ENCODE results near the gene PRKRIP1. TPM values are rescaled to one million over a fixed set of nuclear protein-coding genes. Genes with fewer than 3 reads are reported as not detected.
"Not testable (repeated sequence)": the region's sequence is repeated elsewhere in the genome, so short reads cannot be mapped to it uniquely, and the experiment has no call there.

The PRKRIP1 gene
- polyA plus RNA-seq, 4 donors, result 33.3 to 38.4 (median 35.2) TPM

GRCh38 chr7:102474736-102475435 lies 78.7 kb downstream of the PRKRIP1 start:
- DNase-seq (ENCODE audit: low read depth in 4 of 4, low spot score in 3 of 4), result not testable (repeated sequence)

Other genes with a start within 250 kb of the PRKRIP1 start
- gene SH2B2, start 109.5 kb upstream of the PRKRIP1 start, polyA plus RNA-seq (ENCODE audit: insufficient read length in 4 of 4), result 1 to 10 TPM; 2.6 to 5.8 (median 4.1) TPM
- 1 to 10 TPM in 3 of 4 donors, not detected in 1; 1.2 to 2.4 (median 1.4) TPM for gene SPDYE6, start 39.9 kb upstream of the PRKRIP1 start, polyA plus RNA-seq (ENCODE audit: insufficient read length in 4 of 4)
- 10 to 100 TPM; 19.6 to 29.8 (median 21.4) TPM for gene ORAI2, start 37.2 kb downstream of the PRKRIP1 start, polyA plus RNA-seq (ENCODE audit: insufficient read length in 4 of 4)
- 10 to 100 TPM; 10.6 to 16.8 (median 11.5) TPM for gene ALKBH4, start 68.5 kb downstream of the PRKRIP1 start, polyA plus RNA-seq (ENCODE audit: insufficient read length in 4 of 4)
- gene LRWD1, start 68.6 kb downstream of the PRKRIP1 start, polyA plus RNA-seq (ENCODE audit: insufficient read length in 4 of 4), result 10 to 100 TPM; 17.9 to 23.8 (median 20.8) TPM
- gene POLR2J, start 82.6 kb downstream of the PRKRIP1 start, polyA plus RNA-seq (ENCODE audit: insufficient read length in 4 of 4), result 10 to 100 TPM; 29.4 to 43.7 (median 31.6) TPM
- 10 to 100 TPM in 2 of 4 donors, 1 to 10 TPM in 2; 7.5 to 22.2 (median 10.1) TPM for gene RASA4B, start 121.4 kb downstream of the PRKRIP1 start, polyA plus RNA-seq (ENCODE audit: insufficient read length in 4 of 4)
- gene UPK3BL2, start 147.3 kb downstream of the PRKRIP1 start, polyA plus RNA-seq (ENCODE audit: insufficient read length in 4 of 4), result 10 to 100 TPM in 1 of 4 donors, 1 to 10 TPM in 3; 4.6 to 10.9 (median 6.4) TPM
- 1 to 10 TPM; 1.6 to 3.4 (median 2.4) TPM for gene SPDYE2, start 154.9 kb downstream of the PRKRIP1 start, polyA plus RNA-seq (ENCODE audit: insufficient read length in 4 of 4)
- gene POLR2J3, start 176.2 kb downstream of the PRKRIP1 start, polyA plus RNA-seq (ENCODE audit: insufficient read length in 4 of 4), result 10 to 100 TPM; 58.9 to 81.7 (median 77.2) TPM
- 10 to 100 TPM; 23.9 to 42.4 (median 31.8) TPM for gene RASA4, start 220.4 kb downstream of the PRKRIP1 start, polyA plus RNA-seq (ENCODE audit: insufficient read length in 4 of 4)
- gene UPK3BL1, start 246.4 kb downstream of the PRKRIP1 start, polyA plus RNA-seq (ENCODE audit: insufficient read length in 4 of 4), result 10 to 100 TPM in 2 of 4 donors, 1 to 10 TPM in 2; 4.7 to 18.5 (median 11.1) TPM